ENCODE results near the gene SENP3. TPM values are rescaled to one million over a fixed set of nuclear protein-coding genes. Genes with fewer than 3 reads are reported as not detected.

The SENP3 gene
- total RNA-seq, 1 experiment from 2014 or later: 83.1 TPM

- no peak for DNase-seq
Measured at GRCh38 chr17:7530023-7530900, 31.5 kb upstream of the SENP3 start.

More at GRCh38 chr17:7530023-7530900, 31.5 kb upstream of the SENP3 start:
- no peak overlapping the region for H2AFZ ChIP-seq (ENCODE audit: low read length)
- no peak overlapping the region for H3K4me2 ChIP-seq (ENCODE audit: insufficient read depth, insufficient read length, low read length)
- no peak overlapping the region for H2BK20ac ChIP-seq (ENCODE audit: low read depth, low read length, poor library complexity, severe bottlenecking)
- H3K14ac ChIP-seq (ENCODE audit: insufficient read depth, low read length): no peak overlapping the region
- H2BK120ac ChIP-seq (ENCODE audit: low read depth, low read length, poor library complexity, severe bottlenecking): no peak overlapping the region
- H3K9ac ChIP-seq (ENCODE audit: extremely low read depth, insufficient read length, low read length): no peak overlapping the region
- H3K27ac ChIP-seq (ENCODE audit: insufficient read length, low read depth, low read length): no peak overlapping the region
- H2BK5ac ChIP-seq (ENCODE audit: insufficient read length, low read length): no peak overlapping the region
- Mint-ChIP-seq H3K4me1 (no peaks in the 10 kb centered on the region), H3K9me3 (peaks cover 27 to 32% of the 10 kb centered on the region in 2 experiments), H3K4me3 (no peak overlapping the region), H3K27me3 (ENCODE audit: low read depth) (peaks cover 8% of the 10 kb centered on the region), H3K27ac (no peak overlapping the region), H3K36me3 (ENCODE audit: insufficient read depth in 1 of 3, low read depth in 3 of 3) (peaks cover 6 to 11% (median 9%) of the 10 kb centered on the region in 3 experiments; a peak in 6 of 7 replicates)
- no peaks in the 10 kb centered on the region for H3K79me1 ChIP-seq (ENCODE audit: insufficient read depth, low read depth, low read length, poor library complexity, severe bottlenecking)
- H3K27me3 ChIP-seq (ENCODE audit: insufficient read depth, low read length): no peaks in the 10 kb centered on the region
- H4K20me1 ChIP-seq (ENCODE audit: control insufficient read depth, insufficient read depth, insufficient read length): no peaks in the 10 kb centered on the region
- no peak overlapping the region for H3K56ac ChIP-seq (ENCODE audit: insufficient read length, low read depth, low read length)
- TF ChIP-seq CTCF (conservative IDR thresholded peaks at IDR 0.05): no peak
- no peaks in the 10 kb centered on the region for H3K4me1 ChIP-seq (ENCODE audit: insufficient read depth, low read length)
- H2AK5ac ChIP-seq (ENCODE audit: insufficient read length, low read length): no peak overlapping the region
- no peaks in the 10 kb centered on the region for H3K79me2 ChIP-seq (ENCODE audit: insufficient read depth, low read length)
- no peak overlapping the region for H2BK12ac ChIP-seq (ENCODE audit: insufficient read length, low read depth, low read length)
- no peak overlapping the region for H3K23ac ChIP-seq (ENCODE audit: insufficient read length, low read depth, low read length)
- no peaks in the 10 kb centered on the region for H3K9me3 ChIP-seq (ENCODE audit: control insufficient read depth, low read depth, low read length)
- no peak overlapping the region for H2BK15ac ChIP-seq (ENCODE audit: low read depth, low read length)
- H3K4ac ChIP-seq (ENCODE audit: low read depth, low read length): no peak overlapping the region
- WGBS (ENCODE audit: extremely low coverage, insufficient read length, low lambda C conversion rate): no CpG with 5 or more reads among the region's 6 CpGs
- H4K5ac ChIP-seq (ENCODE audit: insufficient read length, low read depth, low read length): no peak overlapping the region
- H3T11ph ChIP-seq (ENCODE audit: low read length): no peak overlapping the region
- no peak overlapping the region for H3K18ac ChIP-seq (ENCODE audit: insufficient read length, low read depth, low read length)
- no peaks in the 10 kb centered on the region for H3K23me2 ChIP-seq (ENCODE audit: insufficient read length, low read depth, low read length, poor library complexity, severe bottlenecking)
- H4K8ac ChIP-seq (replicated peaks; ENCODE audit: insufficient read length, low read depth, low read length): no peak overlapping the region
- no peak overlapping the region for H4K91ac ChIP-seq (ENCODE audit: insufficient read length, low read depth, low read length)
